ENCODE results near the gene ADPRS.

ADPRS gene

GRCh38 chr1:36088577-36089392 is at the start of gene ADPRS:
TSS of gene ADPRS (plus strand) at chr1:36088892. CDS start at chr1:36088905, 13 bp downstream.
- in situ Hi-C loops (cut with MboI; ENCODE audit: low sequenced_read_pairs), result no loop called here

- in situ Hi-C loops (cut with MboI; ENCODE audit: low sequenced_read_pairs), result no loop called here
Observed at GRCh38 chr1:36040238-36040637, 48.5 kb upstream of the ADPRS start.

- in situ Hi-C loops (cut with MboI; ENCODE audit: low sequenced_read_pairs), result no loop called here
Observed at GRCh38 chr1:36051821-36052220, 36.9 kb upstream of the ADPRS start.

GRCh38 chr1:36053978-36054377 is 34.7 kb upstream of the ADPRS start:
- in situ Hi-C loops (cut with MboI; ENCODE audit: low sequenced_read_pairs), result no loop called here

GRCh38 chr1:36055706-36056105 is 33.0 kb upstream of the ADPRS start:
- in situ Hi-C loops (cut with MboI; ENCODE audit: low sequenced_read_pairs), result no loop called here

- in situ Hi-C loops (cut with MboI; ENCODE audit: low sequenced_read_pairs), result no loop called here
Observed at GRCh38 chr1:36062315-36062714, 26.4 kb upstream of the ADPRS start.

- in situ Hi-C loops (cut with MboI; ENCODE audit: low sequenced_read_pairs), result no loop called here
Observed at GRCh38 chr1:36067871-36068270, 20.8 kb upstream of the ADPRS start.

- in situ Hi-C loops (cut with MboI; ENCODE audit: low sequenced_read_pairs), result no loop called here
Observed at GRCh38 chr1:36068866-36069265, 19.8 kb upstream of the ADPRS start.

- in situ Hi-C loops (cut with MboI; ENCODE audit: low sequenced_read_pairs), result no loop called here
Observed at GRCh38 chr1:36070349-36070748, 18.3 kb upstream of the ADPRS start.

- in situ Hi-C loops (cut with MboI; ENCODE audit: low sequenced_read_pairs), result no loop called here
Observed at GRCh38 chr1:36076979-36077573, 11.6 kb upstream of the ADPRS start.

GRCh38 chr1:36080236-36080635 is 8.5 kb upstream of the ADPRS start:
- in situ Hi-C loops (cut with MboI; ENCODE audit: low sequenced_read_pairs), result no loop called here

GRCh38 chr1:36080801-36081200 is 7.9 kb upstream of the ADPRS start:
- in situ Hi-C loops (cut with MboI; ENCODE audit: low sequenced_read_pairs), result no loop called here

- in situ Hi-C loops (cut with MboI; ENCODE audit: low sequenced_read_pairs), result no loop called here
Observed at GRCh38 chr1:36081926-36082485, 6.7 kb upstream of the ADPRS start.

GRCh38 chr1:36083219-36083618 is 5.5 kb upstream of the ADPRS start:
- in situ Hi-C loops (cut with MboI; ENCODE audit: low sequenced_read_pairs), result no loop called here

GRCh38 chr1:36083635-36084496 is 4.8 kb upstream of the ADPRS start, which contains the start of gene TEKT2:
TSS of gene TEKT2 (plus strand) at chr1:36084094. CDS start at chr1:36084922, 828 bp downstream.
- in situ Hi-C loops (cut with MboI; ENCODE audit: low sequenced_read_pairs), result no loop called here

- in situ Hi-C loops (cut with MboI; ENCODE audit: low sequenced_read_pairs), result no loop called here
Observed at GRCh38 chr1:36084497-36085115, 4.1 kb upstream of the ADPRS start.

GRCh38 chr1:36085126-36085525 is 3.6 kb upstream of the ADPRS start:
- in situ Hi-C loops (cut with MboI; ENCODE audit: low sequenced_read_pairs), result no loop called here

- in situ Hi-C loops (cut with MboI; ENCODE audit: low sequenced_read_pairs), result no loop called here
Observed at GRCh38 chr1:36085686-36086526, 2.8 kb upstream of the ADPRS start.

GRCh38 chr1:36086529-36087232 is 2.0 kb upstream of the ADPRS start:
- in situ Hi-C loops (cut with MboI; ENCODE audit: low sequenced_read_pairs), result no loop called here
